Measurements from ENCODE around the gene OTOGL.
"Not testable (repeated sequence)": the region's sequence is repeated elsewhere in the genome, so short reads cannot be mapped to it uniquely, and the experiment has no call there.

OTOGL gene

GRCh38 chr12:80184926-80185325 lies 85.6 kb downstream of the OTOGL start:
- no peak for DNase-seq (ENCODE audit: low read depth in 3 of 3)

DNA sequence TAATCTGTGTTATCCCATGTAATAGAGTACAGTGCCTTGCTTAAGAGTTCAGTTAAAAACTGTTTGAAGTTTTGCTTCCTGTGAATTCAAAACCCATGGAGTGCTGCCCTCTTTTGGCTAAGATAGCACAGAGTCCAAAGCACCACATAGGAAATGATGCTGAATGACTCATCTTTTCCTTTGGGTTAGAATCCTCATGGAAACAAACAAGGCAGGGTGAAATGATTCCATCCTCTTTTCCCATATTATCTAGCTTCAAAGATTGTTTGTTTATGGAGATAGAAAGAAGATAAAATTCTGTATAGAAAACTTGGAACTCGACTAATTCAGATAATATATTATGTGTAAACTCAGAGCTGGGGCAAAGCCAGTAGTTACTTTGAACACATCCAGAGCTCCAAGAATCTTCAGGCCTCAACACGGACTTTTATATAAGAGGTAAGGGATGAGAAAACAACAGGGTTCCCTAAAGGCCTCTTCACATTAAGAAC lies 87.4 kb downstream of the OTOGL start:
- DNase-seq (ENCODE audit: low read depth in 3 of 3), result peak in 1 of 3 donors; percentile 8

DNA sequence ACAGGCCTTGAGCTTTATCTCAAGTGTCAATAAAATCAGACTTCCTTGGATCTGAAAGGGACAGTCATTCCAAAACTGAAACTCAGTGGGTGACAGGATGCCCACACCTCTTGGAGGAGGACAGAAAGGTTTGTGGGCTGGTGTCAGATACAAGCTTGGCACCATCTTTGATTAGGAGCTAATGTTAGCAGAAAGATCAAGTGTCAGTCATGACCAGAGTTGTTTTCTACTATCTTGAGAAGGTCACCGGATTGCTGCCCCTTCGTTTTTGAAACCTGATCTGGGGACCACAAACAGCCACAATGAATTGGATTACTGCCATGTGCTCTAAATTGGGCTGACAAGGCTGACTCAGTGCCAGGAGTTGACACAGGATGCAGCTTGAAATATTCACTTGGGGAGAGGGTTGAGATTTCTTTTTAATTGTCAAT lies 88.3 kb downstream of the OTOGL start:
- no peak for DNase-seq (ENCODE audit: low read depth in 3 of 3)

DNA sequence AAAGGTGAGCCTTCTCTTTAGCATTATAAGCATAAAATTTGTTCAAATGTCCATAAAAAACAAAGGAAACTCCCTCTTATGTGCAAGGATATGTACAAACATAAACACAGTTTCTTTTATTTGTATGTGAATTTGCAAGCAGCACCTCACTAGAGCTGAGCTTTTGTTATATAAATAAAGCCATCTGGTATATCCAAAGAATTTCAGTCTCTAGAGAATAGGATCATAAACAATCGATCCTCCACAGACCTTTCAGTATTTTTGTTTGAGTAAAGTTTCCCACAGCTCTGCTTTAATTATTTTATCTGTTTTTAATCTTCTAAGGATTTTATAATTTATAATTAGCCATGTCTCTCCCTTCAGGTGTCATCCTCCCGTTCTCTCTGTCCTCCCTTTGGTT lies 89.2 kb downstream of the OTOGL start:
- DNase-seq (ENCODE audit: low read depth in 3 of 3), result no peak

DNA sequence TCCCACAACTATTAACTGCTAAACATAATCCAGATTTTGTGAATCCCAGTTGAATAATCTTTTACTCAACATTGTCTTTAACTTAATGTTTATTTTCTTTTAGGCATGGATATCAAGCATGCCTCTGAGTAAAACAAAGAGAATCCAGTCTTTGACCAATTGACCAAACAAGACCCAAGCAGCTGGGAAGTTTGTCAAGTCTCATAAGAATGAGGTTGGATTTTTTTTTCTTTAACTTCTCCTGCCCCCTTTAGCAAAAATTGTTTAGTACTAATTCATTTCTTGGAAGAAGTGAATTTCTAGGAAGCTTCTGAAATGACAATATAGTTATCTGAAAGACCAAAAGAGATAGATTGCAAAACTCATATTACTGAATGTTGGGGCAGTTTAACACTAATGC lies 89.9 kb downstream of the OTOGL start:
- no peak for DNase-seq (ENCODE audit: low read depth in 3 of 3)

GRCh38 chr12:80190001-80190400 lies 90.7 kb downstream of the OTOGL start:
- no peak for DNase-seq (ENCODE audit: low read depth in 3 of 3)

DNA sequence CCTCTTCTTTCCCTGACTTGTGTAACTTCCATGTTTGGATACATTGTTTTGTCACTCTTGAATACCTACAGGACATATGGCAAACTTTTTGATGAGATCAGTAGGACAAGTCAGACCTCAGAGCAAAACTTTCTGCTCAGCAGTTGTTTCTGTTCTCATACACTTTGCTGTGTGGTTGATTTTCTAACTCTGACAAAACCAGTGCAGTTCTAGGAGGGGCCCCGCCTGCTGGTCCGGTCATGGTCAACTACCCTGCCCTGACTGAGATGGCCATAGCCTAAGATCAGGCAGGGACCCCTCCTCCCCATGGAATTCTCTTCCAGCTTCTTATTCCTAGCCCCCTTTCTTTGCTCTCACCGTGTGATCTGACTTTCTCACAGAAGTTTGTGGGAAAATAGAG lies 92.8 kb downstream of the OTOGL start:
- DNase-seq (ENCODE audit: low read depth in 3 of 3), result no peak

- no peak for DNase-seq (ENCODE audit: low read depth in 3 of 3)
Observed at GRCh38 chr12:80193865-80194264, 94.5 kb downstream of the OTOGL start.

- no peak for DNase-seq (ENCODE audit: low read depth in 3 of 3)
Observed at GRCh38 chr12:80195074-80195726, 95.9 kb downstream of the OTOGL start.

- DNase-seq (ENCODE audit: low read depth in 3 of 3), result no peak
Observed at GRCh38 chr12:80195737-80196136, 96.4 kb downstream of the OTOGL start.

DNA sequence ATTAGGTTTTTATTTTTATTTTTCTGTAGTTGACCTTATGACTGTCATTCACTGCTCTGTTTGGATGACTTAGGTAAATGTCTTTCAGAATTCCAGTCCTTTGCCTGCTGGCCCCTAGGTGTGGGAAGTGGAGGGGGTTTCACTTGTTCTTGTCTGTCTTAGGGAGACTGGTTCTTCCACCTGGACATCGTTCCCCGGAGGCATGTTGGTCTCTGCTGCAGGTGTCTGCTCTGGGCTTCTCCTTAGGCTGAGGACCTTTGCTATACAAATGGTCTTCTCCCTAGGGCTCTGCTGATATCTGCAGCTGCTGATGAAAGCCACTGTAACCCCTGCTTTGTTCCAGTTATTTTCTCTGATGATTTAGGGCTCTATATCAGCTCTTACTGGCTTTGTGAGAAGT lies 97.1 kb downstream of the OTOGL start:
- DNase-seq (ENCODE audit: low read depth in 3 of 3), result no peak

DNA sequence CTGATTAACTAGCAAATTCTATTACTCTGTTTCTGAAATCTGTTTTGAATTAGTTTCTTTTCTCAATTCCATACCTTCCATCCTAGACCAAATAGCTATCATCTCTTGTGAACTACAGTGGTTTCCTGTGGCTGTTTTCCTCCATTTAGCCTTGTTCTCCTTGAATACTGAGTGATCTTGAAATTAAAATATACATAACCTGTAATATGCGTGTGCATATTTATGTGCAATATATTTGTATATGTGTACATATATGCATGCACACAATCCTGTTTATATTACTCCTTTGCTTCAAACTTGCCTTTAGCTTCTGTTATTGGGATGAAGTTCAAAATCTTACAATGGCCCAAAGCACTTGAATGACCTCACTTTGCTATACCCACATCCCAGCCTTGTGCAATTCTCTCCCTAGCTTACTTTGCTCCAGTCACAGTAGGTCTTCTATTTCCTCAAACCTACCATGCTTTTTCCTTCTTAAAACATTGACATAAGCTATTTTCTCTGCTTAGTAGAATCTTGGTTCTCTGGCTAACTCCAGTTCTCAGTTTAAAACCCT lies 99.5 kb downstream of the OTOGL start:
- DNase-seq (ENCODE audit: low read depth in 3 of 3), result no peak

- DNase-seq (ENCODE audit: low read depth in 3 of 3), result no peak
Observed at GRCh38 chr12:80199931-80200330, 100.6 kb downstream of the OTOGL start.

DNA sequence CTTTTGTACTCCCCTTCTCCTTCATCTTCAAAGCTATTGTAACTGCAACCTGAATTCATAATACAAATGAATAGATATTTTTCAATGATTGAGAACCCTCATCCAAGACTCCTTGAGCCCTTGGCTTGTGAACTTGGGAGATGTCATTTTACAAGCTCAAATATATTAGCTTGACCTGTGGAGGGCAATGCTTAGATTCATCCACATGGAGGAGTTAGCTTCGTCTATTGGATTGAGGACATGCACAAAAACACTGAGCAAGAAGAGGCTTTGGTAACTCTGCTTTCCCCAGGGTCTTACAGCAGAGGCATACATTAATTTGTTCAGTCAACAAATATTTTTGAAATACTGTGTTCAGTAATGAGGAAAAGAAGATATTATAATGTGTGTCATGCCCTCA lies 101.1 kb downstream of the OTOGL start:
- DNase-seq (ENCODE audit: low read depth in 3 of 3), result no peak

GRCh38 chr12:80201908-80202307 lies 102.6 kb downstream of the OTOGL start:
- no peak for DNase-seq (ENCODE audit: low read depth in 3 of 3)

- DNase-seq (ENCODE audit: low read depth in 3 of 3), result no peak
Observed at GRCh38 chr12:80205960-80206359, 106.6 kb downstream of the OTOGL start.

DNA sequence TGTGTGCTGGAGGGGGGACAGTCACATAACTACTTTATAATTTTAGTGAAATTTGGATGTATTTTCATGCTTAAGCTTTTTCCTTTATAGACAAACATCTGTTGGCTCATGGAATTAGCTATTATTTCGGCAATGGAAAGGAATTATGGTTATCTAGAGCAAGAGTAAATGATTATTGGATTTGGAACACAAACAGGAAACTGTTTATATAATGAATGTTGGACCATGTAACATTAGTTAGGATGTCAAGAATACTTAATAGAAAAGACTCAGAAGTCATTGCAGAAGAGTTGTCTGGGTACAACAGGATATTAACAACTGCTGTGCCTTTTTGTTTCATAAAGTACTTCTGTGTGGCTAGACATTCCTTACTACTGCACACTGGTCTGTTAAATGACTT lies 108.7 kb downstream of the OTOGL start:
- DNase-seq (ENCODE audit: low read depth in 3 of 3), result no peak

- DNase-seq (ENCODE audit: low read depth in 3 of 3), result no peak
Observed at GRCh38 chr12:80211671-80212070, 112.3 kb downstream of the OTOGL start.

DNA sequence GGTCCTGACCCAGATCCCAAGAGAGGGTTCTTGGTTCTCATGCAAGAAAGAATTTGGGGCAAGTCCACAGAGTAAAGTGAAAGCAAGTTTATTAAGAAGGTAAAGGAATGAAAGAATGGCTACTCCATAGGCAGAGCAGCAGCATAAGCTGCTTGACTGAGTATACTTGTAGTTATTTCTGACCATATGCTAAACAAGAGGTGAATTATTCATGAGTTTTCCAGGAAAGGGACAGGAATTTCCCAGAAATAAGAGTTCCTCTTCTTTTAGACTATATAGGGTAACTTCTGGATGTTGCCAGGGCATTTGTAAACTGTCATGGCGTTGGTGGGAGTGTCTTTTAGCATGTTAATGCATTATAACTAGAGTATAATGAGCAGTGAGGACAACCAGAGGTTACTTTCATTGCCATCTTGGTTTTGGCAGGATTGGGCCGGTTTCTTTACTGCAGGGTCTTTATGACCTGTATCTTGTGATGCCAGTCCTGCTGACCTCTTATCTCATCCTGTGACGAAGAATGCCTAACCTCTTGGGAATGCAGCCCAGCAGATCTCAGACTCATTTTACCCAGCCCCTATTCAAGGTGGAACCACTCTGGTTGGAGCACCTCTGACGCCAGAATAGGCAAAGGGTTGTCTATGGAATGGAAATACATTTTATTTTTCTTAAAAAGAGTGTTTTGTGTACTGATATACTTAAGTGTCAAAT lies 113.8 kb downstream of the OTOGL start:
- no peak for DNase-seq (ENCODE audit: low read depth in 3 of 3)

GRCh38 chr12:80213871-80214270 lies 114.5 kb downstream of the OTOGL start:
- DNase-seq (ENCODE audit: low read depth in 3 of 3), result no peak

- DNase-seq (ENCODE audit: low read depth in 3 of 3), result no peak
Observed at GRCh38 chr12:80217011-80217535, 117.7 kb downstream of the OTOGL start.

- not testable (repeated sequence) for DNase-seq (ENCODE audit: low read depth in 3 of 3)
Observed at GRCh38 chr12:80218925-80219324, 119.6 kb downstream of the OTOGL start.

DNA sequence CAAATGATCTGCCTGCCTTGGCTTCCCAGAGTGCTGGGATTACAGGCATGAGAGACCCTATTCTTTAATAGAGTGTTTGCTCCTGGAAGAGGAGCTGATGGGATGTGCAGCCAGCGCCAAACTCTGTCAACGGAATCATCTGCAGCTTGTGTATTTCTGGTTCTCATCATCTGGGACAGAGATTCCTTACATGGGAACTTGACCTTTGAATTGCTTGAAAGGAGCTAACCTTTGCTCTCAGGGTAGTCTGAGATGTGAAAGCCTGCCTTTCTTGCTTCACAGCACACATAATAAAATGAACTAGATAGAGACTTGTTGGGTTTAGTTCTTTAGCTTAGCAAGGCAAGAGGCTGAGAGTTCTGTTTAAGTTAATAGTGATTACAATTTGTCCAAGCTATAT lies 120.0 kb downstream of the OTOGL start:
- no peak for DNase-seq (ENCODE audit: low read depth in 3 of 3)

Measured in stimulated activated CD4-positive, alpha-beta T cell treated with anti-CD3 and anti-CD28 coated beads, TNF-alpha, amount 100 ng/mL, for 48 hours (primary cell).